Colonic mucosa (tissue), 4 donors: Measurements from ENCODE around the gene NDEL1. TPM values are rescaled to one million over a fixed set of nuclear protein-coding genes. Genes with fewer than 3 reads are reported as not detected.

Experiments
- DNase-seq: peaks from one replicate; pipeline ENCODE4 v3.0.0-alpha.2; 2020
- H3K27ac ChIP-seq: fragments of 200-600 bp; one replicate; pipeline ENCODE4 v1.8.0; 2021
- H3K27me3 ChIP-seq: fragments of 200-600 bp; one replicate; pipeline ENCODE4 v1.8.0; 2021
- H3K36me3 ChIP-seq: fragments of 200-600 bp; one replicate; pipeline ENCODE4 v1.8.0; 2021
- H3K4me1 ChIP-seq: fragments of 200-600 bp; one replicate; pipeline ENCODE4 v1.8.0; 2021; ENCODE audit warnings: mild to moderate bottlenecking
- H3K4me3 ChIP-seq: fragments of 200-600 bp; one replicate; pipeline ENCODE4 v1.8.0; 2021
- H3K9ac ChIP-seq, 2 donors: one replicate each; pipeline ENCODE4 v1.7.0; 2013; ENCODE audit warnings: control low read depth in 2 of 2, low read depth in 2 of 2, low read length in 2 of 2
- H3K9me3 ChIP-seq: fragments of 200-600 bp; one replicate; pipeline ENCODE4 v1.8.0; 2021
- intact Hi-C: fragments of 100-400 bp; cut with DNase I; formaldehyde crosslinking; loops from one replicate; pipeline ENCODE4 v1.14.1; 2022
- total RNA-seq, 2 donors: library from RNA; stranded (reverse); fragmentation: NEBNext Ultra II Directional in 1 of 2; extraction: Animal tissue kit (Norgen Biotek cat#: 25700) in 1 of 2; gene quantifications; one replicate each; pipeline ENCODE4 v1.2.1, GENCODE V29; 2021
- TF ChIP-seq, protein P1 (sequence below): fragments of 200-600 bp; IDR thresholded peaks from one replicate; pipeline ENCODE4 v1.8.0; 2022; ENCODE audit warnings: antibody characterized with exemption, mild to moderate bottlenecking
- donor health status: healthy.
- donor health status: DM: no; HTN: no; CAD: no.
- donor health status: DM: no; HTN: no; CAD: no.

The NDEL1 gene
- total RNA-seq, 2 donors from 2014 or later, result 47.1 TPM

- Histone ChIP-seq H3K27ac (no peak overlapping the region), H3K27me3 (no peaks in the 10 kb centered on the region), H3K4me1 (no peaks in the 10 kb centered on the region), H3K9ac (no peak overlapping the region), H3K36me3 (no peaks in the 10 kb centered on the region), H3K4me3 (no peak overlapping the region), H3K9me3 (no peaks in the 10 kb centered on the region)
- TF ChIP-seq, protein P1, sequence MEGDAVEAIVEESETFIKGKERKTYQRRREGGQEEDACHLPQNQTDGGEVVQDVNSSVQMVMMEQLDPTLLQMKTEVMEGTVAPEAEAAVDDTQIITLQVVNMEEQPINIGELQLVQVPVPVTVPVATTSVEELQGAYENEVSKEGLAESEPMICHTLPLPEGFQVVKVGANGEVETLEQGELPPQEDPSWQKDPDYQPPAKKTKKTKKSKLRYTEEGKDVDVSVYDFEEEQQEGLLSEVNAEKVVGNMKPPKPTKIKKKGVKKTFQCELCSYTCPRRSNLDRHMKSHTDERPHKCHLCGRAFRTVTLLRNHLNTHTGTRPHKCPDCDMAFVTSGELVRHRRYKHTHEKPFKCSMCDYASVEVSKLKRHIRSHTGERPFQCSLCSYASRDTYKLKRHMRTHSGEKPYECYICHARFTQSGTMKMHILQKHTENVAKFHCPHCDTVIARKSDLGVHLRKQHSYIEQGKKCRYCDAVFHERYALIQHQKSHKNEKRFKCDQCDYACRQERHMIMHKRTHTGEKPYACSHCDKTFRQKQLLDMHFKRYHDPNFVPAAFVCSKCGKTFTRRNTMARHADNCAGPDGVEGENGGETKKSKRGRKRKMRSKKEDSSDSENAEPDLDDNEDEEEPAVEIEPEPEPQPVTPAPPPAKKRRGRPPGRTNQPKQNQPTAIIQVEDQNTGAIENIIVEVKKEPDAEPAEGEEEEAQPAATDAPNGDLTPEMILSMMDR, result no peak
- no peak for DNase-seq
- intact Hi-C loops, result no loop called here
These were observed 54.8 kb downstream of the NDEL1 start for GRCh38 chr17:8490256-8491023.

- TF ChIP-seq, protein P1, result no peak
- intact Hi-C loops, result no loop called here
- no peak overlapping the region for H3K4me3 ChIP-seq
- DNase-seq, result no peak
- no peak overlapping the region for H3K9ac ChIP-seq
- H3K4me1 ChIP-seq, result no peaks in the 10 kb centered on the region
- no peaks in the 10 kb centered on the region for H3K27me3 ChIP-seq
- no peaks in the 10 kb centered on the region for H3K36me3 ChIP-seq
- no peak overlapping the region for H3K27ac ChIP-seq
- no peaks in the 10 kb centered on the region for H3K9me3 ChIP-seq
These were observed 56.4 kb downstream of the NDEL1 start for GRCh38 chr17:8492121-8492520.

DNA sequence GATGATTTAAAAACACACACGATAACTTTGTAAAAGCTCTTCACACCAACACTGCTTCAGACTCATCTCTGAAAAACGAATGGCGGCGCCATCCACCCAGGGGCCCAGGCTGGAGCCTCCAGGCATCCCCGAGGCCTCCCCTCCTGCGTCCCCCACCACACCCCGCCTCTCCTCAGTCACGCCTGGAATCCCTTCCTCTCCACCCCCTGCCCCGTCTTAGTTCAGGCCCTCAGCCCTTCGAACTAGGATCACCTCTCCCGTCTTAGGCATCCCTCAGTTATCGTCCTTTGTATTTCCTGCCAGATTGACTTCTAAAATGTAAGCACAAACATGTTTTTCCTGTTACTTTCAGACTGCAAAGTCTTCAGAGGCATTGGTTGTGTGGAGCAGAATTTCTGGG, 58.3 kb downstream of the NDEL1 start:
- H3K4me1 ChIP-seq, result no peaks in the 10 kb centered on the region
- H3K27me3 ChIP-seq, result no peaks in the 10 kb centered on the region
- intact Hi-C loops, result no loop called here
- H3K4me3 ChIP-seq, result no peak overlapping the region
- H3K36me3 ChIP-seq, result no peaks in the 10 kb centered on the region
- H3K9me3 ChIP-seq, result no peaks in the 10 kb centered on the region
- no peak overlapping the region for H3K9ac ChIP-seq
- H3K27ac ChIP-seq, result no peak overlapping the region
- no peak for DNase-seq
- TF ChIP-seq, protein P1, result no peak

DNA sequence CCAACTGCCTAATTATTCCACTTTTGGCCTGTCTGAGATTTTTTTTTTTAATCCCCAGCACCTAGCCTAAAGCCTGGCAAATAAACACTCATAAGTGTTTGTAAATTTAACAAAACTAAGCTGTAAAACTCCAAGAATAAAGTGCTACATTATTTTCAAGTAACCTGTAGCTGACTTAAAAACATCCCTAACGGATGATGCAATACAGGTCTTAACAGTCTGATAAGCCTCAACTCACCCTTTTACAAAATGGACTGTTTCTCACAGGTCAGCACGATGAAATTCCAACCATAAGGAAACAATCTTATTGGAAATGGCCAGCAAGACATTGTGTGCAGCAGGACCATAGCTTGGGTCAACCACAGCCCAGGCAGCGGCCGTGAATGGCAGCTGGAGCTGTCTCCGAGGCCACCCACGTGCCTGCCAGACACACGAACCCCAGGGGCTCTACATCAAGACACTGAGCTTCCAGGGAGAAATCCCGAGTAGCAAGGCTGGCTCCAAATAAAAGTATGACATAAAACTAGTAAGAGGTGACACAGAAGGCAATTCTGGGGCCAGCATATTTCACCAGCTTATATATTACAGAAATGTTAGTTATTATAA, 58.9 kb downstream of the NDEL1 start:
- H3K27me3 ChIP-seq, result no peaks in the 10 kb centered on the region
- H3K36me3 ChIP-seq, result no peaks in the 10 kb centered on the region
- H3K27ac ChIP-seq, result no peak overlapping the region
- H3K9me3 ChIP-seq, result no peaks in the 10 kb centered on the region
- no peak overlapping the region for H3K9ac ChIP-seq
- no peak overlapping the region for H3K4me3 ChIP-seq
- intact Hi-C loops, result no loop called here
- TF ChIP-seq, protein P1, result no peak
- DNase-seq, result no peak
- H3K4me1 ChIP-seq, result no peaks in the 10 kb centered on the region

DNA sequence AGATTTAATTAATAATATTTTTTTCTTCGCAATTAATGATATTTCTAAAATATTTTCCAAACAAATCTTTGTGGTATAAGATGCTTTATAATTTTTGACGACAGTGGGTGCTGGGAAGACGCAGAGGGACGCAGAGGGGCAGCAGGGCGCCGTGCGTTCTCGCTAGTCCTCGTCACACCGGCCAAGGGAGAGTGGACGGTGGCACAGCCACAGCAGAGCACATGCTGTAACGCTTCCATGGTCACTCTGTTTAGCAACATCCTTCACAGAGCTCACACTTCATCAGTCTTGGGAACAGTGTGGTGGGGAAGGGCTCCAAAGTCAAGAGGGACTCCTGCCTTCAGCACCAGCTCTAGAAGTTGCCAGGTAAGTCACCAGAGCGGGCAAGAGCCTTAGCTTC, 60.4 kb downstream of the NDEL1 start:
- Histone ChIP-seq H3K27ac (no peak overlapping the region), H3K9me3 (no peaks in the 10 kb centered on the region), H3K4me3 (no peak overlapping the region), H3K27me3 (no peaks in the 10 kb centered on the region), H3K36me3 (no peaks in the 10 kb centered on the region), H3K9ac (no peak overlapping the region), H3K4me1 (no peaks in the 10 kb centered on the region)
- TF ChIP-seq, protein P1, result no peak
- intact Hi-C loops, result no loop called here
- no peak for DNase-seq
